Measurements from ENCODE around the gene KATNIP.

The KATNIP gene

GRCh38 chr16:27549746-27550581, at the start of gene KATNIP, which contains the start of gene GTF3C1:
Gene KATNIP, plus strand, starts transcription at chr16:27550144. Its CDS starts 27 bp downstream, at chr16:27550171.
Gene GTF3C1, minus strand, starts transcription at chr16:27549913. Its CDS starts 23 bp downstream, at chr16:27549890.
- peak; percentile 100 for DNase-seq

- no peak for DNase-seq
These were observed 49.1 kb upstream of the KATNIP start for GRCh38 chr16:27500801-27501200.

- DNase-seq = no peak
These were observed 46.3 kb upstream of the KATNIP start for GRCh38 chr16:27503662-27504061.

- DNase-seq = no peak
These were observed 44.4 kb upstream of the KATNIP start for GRCh38 chr16:27505297-27506236.

- no peak for DNase-seq
These were observed 43.2 kb upstream of the KATNIP start for GRCh38 chr16:27506771-27507170.

GRCh38 chr16:27508476-27508875, 41.5 kb upstream of the KATNIP start:
- no peak for DNase-seq

GRCh38 chr16:27511657-27512448, 38.1 kb upstream of the KATNIP start:
- no peak for DNase-seq

GRCh38 chr16:27514806-27515205, 35.1 kb upstream of the KATNIP start:
- no peak for DNase-seq

GRCh38 chr16:27515874-27516353, 34.0 kb upstream of the KATNIP start:
- DNase-seq = no peak

GRCh38 chr16:27516365-27516764, 33.6 kb upstream of the KATNIP start:
- no peak for DNase-seq

- DNase-seq = no peak
These were observed 32.3 kb upstream of the KATNIP start for GRCh38 chr16:27517664-27518063.

GRCh38 chr16:27518226-27518625, 31.7 kb upstream of the KATNIP start:
- DNase-seq = no peak

GRCh38 chr16:27520982-27521673, 28.8 kb upstream of the KATNIP start:
- no peak for DNase-seq

- DNase-seq = no peak
These were observed 27.7 kb upstream of the KATNIP start for GRCh38 chr16:27522173-27522707.

GRCh38 chr16:27526180-27526579, 23.8 kb upstream of the KATNIP start:
- DNase-seq = no peak

GRCh38 chr16:27528294-27528693, 21.6 kb upstream of the KATNIP start:
- no peak for DNase-seq

GRCh38 chr16:27529962-27530361, 20.0 kb upstream of the KATNIP start:
- DNase-seq = no peak

- DNase-seq = no peak
These were observed 18.8 kb upstream of the KATNIP start for GRCh38 chr16:27531186-27531585.

- DNase-seq = no peak
These were observed 17.8 kb upstream of the KATNIP start for GRCh38 chr16:27531826-27532800.

GRCh38 chr16:27534256-27534655, 15.7 kb upstream of the KATNIP start:
- no peak for DNase-seq

All from activated CD4-positive, CD25-positive, alpha-beta regulatory T cell (primary cell).